Breast epithelium (tissue), 3 donors: ENCODE results near the gene AKR1E2.

ENCODE experiments used
- CTCF ChIP-seq, 3 donors: fragments of 450-650 bp; IDR thresholded peaks; one replicate each; pipeline ENCODE4 v1.5.1; 2016 to 2017; ENCODE audit warnings: antibody characterized with exemption in 3 of 3, mild to moderate bottlenecking in 3 of 3, moderate library complexity in 3 of 3
- POLR2A ChIP-seq: fragments of 450-650 bp; IDR thresholded peaks from one replicate; pipeline ENCODE4 v1.6.1; 2016; ENCODE audit warnings: antibody characterized with exemption, mild to moderate bottlenecking, moderate library complexity

DNA sequence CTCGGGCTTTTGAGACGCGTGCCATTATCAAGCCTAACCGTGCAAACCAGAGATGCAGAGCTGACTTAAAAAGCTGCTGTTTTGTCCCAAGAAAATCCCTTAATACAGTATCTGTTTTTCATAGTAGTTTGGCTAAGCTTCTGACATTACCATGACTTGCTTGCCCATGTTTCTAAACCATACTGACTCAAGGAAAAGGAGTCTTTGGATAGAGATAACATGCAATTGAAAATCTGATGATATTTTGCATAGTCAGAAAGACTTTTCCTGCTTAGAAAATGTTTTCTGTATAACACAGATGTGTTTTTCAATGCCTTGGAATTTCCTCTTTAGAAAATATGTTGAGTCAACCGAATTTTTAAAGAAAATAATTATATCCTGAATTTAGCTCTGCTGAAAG is 21.5 kb upstream of the AKR1E2 start:
- TF ChIP-seq CTCF (IDR thresholded peaks at IDR 0.05) = no peak
- TF ChIP-seq POLR2A = no peak
